ENCODE measurements around the gene LRMDA. TPM values are rescaled to one million over a fixed set of nuclear protein-coding genes. Genes with fewer than 3 reads are reported as not detected.

Gene LRMDA
- total and polyA plus RNA-seq, 2 of the 13 experiments (the other 11 are each of a cell fraction or from before 2014, with no cell fraction given) = 13.4 to 22.0 TPM

DNA sequence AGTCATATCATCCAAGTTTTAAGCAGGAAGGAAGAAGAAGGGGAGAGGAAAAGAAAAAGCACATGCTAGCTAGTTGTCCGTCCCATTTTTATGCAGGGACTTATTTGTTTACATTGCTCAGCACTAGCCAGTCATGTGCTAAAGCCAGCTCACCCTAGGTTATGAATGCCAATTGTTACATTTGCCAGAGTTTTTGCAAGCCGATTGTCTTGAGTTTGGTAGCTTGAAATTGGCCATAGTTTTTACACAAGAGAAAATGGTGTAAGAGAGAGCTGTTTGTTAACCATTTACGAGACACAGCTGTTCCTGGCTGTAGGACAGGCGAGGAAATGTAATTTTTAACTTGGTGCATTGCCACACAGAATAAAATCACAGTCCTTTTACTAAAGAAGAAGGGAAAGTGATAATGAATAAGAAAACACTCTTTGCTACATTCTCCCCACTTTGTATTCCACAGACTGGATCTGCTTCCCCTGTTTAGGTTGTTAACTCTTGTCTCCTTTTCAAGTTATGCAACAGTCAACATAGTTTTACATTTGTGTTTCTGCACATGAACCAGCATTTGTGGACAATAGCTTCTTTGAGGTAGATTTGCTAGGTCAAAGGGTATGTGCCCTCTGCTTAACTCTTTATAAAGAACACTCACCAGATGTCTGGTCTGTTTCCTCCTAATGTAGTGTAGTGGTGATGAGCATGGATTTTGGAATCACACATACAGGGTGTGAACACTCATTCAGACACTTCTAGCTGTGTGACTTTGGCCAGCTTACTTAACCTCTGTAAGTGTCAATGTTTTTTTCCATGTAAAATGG lies 357.2 kb downstream of the LRMDA start (continued):
- TF ChIP-seq SNAPC5 (CRISPR knock-in tag; IDR thresholded peaks at IDR 0.05; ENCODE audit: borderline replicate concordance) (no peak), ZSCAN21 (CRISPR knock-in tag; IDR thresholded peaks at IDR 0.05; ENCODE audit: borderline replicate concordance) (no peak), ZNF337 (CRISPR knock-in tag; IDR thresholded peaks at IDR 0.05; ENCODE audit: borderline replicate concordance, low read depth) (no peak), ZNF878 (CRISPR knock-in tag; IDR thresholded peaks at IDR 0.05) (peak; percentile 90; the same call in 1 of the 2 replicates), ESRRA (CRISPR knock-in tag; IDR thresholded peaks at IDR 0.05; ENCODE audit: low read depth) (no peak), ZNF788 (CRISPR knock-in tag; IDR thresholded peaks at IDR 0.05; ENCODE audit: borderline replicate concordance) (no peak), ZNF766 (CRISPR knock-in tag; IDR thresholded peaks at IDR 0.05; ENCODE audit: borderline replicate concordance) (no peak), ZNF646 (CRISPR knock-in tag; IDR thresholded peaks at IDR 0.05) (peak; percentile 76; the same call in 1 of the 2 replicates), ZNF569 (CRISPR knock-in tag; IDR thresholded peaks at IDR 0.05; ENCODE audit: borderline replicate concordance) (no peak), ZNF350 (CRISPR knock-in tag; IDR thresholded peaks at IDR 0.05; ENCODE audit: borderline replicate concordance, low read depth) (no peak), PHF21A (CRISPR knock-in tag; IDR thresholded peaks at IDR 0.05) (peak; percentile 89; the same call in 1 of the 2 replicates), ZSCAN20 (CRISPR knock-in tag; IDR thresholded peaks at IDR 0.05; ENCODE audit: borderline replicate concordance) (no peak), NFE2L2 (IDR thresholded peaks at IDR 0.05; ENCODE audit: low read length) (peak; percentile 2; the same call in 1 of the 2 replicates), PPARG (CRISPR knock-in tag; conservative IDR thresholded peaks at IDR 0.05) (peak; percentile 99), KLF11 (CRISPR knock-in tag; IDR thresholded peaks at IDR 0.05) (no peak), SUZ12 (IDR thresholded peaks at IDR 0.05; ENCODE audit: low read depth, low read length) (no peak), AKAP8 (CRISPR knock-in tag; IDR thresholded peaks at IDR 0.05) (peak; percentile 79; the same call in 1 of the 2 replicates), PAWR (CRISPR knock-in tag; IDR thresholded peaks at IDR 0.05; ENCODE audit: borderline replicate concordance) (no peak), POLR2G (IDR thresholded peaks at IDR 0.05; ENCODE audit: low read depth, low read length) (peak; percentile 39; the same call in 1 of the 2 replicates), ZNF772 (CRISPR knock-in tag; IDR thresholded peaks at IDR 0.05) (no peak), GATAD2A (CRISPR knock-in tag; IDR thresholded peaks at IDR 0.05) (peak; percentile 94)
- TF ChIP-seq, protein P1, sequence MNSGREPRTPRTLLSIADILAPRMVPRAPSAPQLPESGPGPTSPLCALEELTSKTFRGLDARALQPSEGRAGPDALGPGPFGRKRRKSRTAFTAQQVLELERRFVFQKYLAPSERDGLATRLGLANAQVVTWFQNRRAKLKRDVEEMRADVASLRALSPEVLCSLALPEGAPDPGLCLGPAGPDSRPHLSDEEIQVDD (CRISPR knock-in tag; IDR thresholded peaks at IDR 0.05; ENCODE audit: borderline replicate concordance) = no peak

Measured in HepG2 (cell line).